WERI-Rb-1 (cell line): ENCODE measurements around the gene CNN2.

Source experiments
- DNase-seq: peaks from one replicate; pipeline ENCODE4 v3.0.0-alpha.2; 2020
- H3K27ac ChIP-seq: fragments of 250-450 bp; sonication (Bioruptor Pico); 2 replicates; pipeline ENCODE4 v1.5.1; 2020; ENCODE audit warnings: mild to moderate bottlenecking, moderate library complexity
- H3K27me3 ChIP-seq: fragments of 250-450 bp; sonication (Bioruptor Pico); 2 replicates; pipeline ENCODE4 v1.5.1; 2021; ENCODE audit warnings: mild to moderate bottlenecking, low read depth, moderate library complexity; ENCODE audit not compliant: insufficient read depth, severe bottlenecking
- H3K36me3 ChIP-seq: fragments of 250-450 bp; sonication (Bioruptor Pico); 2 replicates; pipeline ENCODE4 v1.5.1; 2020; ENCODE audit warnings: mild to moderate bottlenecking, moderate library complexity
- H3K4me3 ChIP-seq: 2 replicates; pipeline ENCODE4 v1.5.1; 2011; ENCODE audit warnings: low read depth, mild to moderate bottlenecking, control low read depth, low read length
- H3K9me3 ChIP-seq: fragments of 250-450 bp; sonication (Bioruptor Pico); 2 replicates; pipeline ENCODE4 v1.5.1; 2021; ENCODE audit warnings: mild to moderate bottlenecking, moderate library complexity; ENCODE audit not compliant: severe bottlenecking
- TF ChIP-seq, protein P1 (sequence below): IDR thresholded peaks from 2 replicates; pipeline ENCODE4 v1.5.1; 2011; ENCODE audit warnings: low read depth, mild to moderate bottlenecking, control low read depth, inconsistent platforms, low read length

CNN2 gene

DNA sequence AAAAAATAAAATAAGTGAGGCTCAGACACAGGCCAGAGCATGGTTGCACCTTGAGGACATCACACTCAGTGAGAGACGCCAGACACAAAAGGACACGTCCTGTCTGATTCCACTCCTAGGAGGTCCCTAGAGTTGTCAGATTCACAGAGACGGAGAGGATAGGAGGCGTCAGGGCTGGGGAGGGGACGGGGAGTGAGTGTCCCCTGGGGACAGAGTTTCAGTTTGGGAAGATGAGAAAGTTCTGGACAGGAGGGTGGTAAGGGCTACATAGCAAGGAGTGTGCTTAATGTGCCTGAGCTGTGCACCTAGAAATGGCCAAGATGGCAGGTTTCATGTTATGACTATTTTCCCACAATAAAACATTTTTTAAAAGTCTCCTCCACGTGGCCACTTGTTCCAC is 28.3 kb upstream of the CNN2 start:
- Histone ChIP-seq H3K27me3 (peaks cover 61% of the 10 kb centered on the region), H3K4me3 (no peak overlapping the region), H3K36me3 (peaks cover 4% of the 10 kb centered on the region), H3K9me3 (peaks cover 2% of the 10 kb centered on the region), H3K27ac (no peak overlapping the region)
- TF ChIP-seq, protein P1, sequence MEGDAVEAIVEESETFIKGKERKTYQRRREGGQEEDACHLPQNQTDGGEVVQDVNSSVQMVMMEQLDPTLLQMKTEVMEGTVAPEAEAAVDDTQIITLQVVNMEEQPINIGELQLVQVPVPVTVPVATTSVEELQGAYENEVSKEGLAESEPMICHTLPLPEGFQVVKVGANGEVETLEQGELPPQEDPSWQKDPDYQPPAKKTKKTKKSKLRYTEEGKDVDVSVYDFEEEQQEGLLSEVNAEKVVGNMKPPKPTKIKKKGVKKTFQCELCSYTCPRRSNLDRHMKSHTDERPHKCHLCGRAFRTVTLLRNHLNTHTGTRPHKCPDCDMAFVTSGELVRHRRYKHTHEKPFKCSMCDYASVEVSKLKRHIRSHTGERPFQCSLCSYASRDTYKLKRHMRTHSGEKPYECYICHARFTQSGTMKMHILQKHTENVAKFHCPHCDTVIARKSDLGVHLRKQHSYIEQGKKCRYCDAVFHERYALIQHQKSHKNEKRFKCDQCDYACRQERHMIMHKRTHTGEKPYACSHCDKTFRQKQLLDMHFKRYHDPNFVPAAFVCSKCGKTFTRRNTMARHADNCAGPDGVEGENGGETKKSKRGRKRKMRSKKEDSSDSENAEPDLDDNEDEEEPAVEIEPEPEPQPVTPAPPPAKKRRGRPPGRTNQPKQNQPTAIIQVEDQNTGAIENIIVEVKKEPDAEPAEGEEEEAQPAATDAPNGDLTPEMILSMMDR = no peak
- no peak for DNase-seq

DNA sequence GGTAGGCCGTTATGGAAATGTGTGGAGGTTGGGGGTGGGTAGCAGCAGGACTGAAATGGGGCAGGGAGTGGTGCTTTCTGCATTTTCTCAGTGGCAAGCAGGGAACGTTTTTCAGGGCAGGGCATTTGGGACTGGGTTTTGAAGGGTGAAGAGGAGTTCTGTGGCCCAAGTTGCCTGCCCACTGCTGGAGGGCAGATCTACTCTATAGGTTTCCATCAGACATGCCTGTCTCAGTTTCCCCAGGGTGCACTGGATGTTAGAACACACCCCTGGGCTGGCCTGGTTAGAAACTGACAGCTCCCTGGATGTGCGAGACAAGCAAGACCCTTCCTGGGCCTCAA is 27.1 kb upstream of the CNN2 start:
- Histone ChIP-seq H3K9me3 (peaks cover 2% of the 10 kb centered on the region), H3K27ac (no peak overlapping the region), H3K27me3 (peaks cover 69% of the 10 kb centered on the region), H3K4me3 (no peak overlapping the region), H3K36me3 (no peaks in the 10 kb centered on the region)
- no peak for DNase-seq
- TF ChIP-seq, protein P1 = no peak

DNA sequence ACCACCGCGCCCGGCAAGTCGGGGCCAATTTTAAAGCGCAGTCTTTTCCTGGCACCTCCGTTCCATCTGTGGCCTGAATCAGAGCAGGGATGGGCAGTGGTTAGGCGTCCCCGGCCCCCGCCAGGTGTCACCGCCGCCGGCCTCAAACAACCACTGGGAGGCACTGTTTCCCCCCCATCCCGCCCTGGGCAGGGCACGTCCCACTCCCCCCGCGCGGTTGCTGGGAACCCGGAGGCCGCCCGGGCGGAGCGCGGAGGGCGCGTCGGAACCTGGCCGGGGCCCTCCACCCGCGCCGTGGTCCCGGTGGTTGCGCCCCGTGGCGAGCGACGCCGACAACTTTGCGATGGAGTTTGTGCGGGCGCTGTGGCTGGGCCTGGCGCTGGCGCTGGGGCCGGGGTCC is 26.3 kb upstream of the CNN2 start, which contains the start of gene GRIN3B:
Gene GRIN3B, plus strand, starts transcription at position 325 of the 400 bp plus-strand sequence. Its CDS starts 19 bp downstream, at position 344.
- Histone ChIP-seq H3K9me3 (peaks cover 2% of the 10 kb centered on the region), H3K36me3 (no peaks in the 10 kb centered on the region), H3K27me3 (peaks cover 69% of the 10 kb centered on the region), H3K27ac (no peak within 1 kb of the TSS), H3K4me3 (peak within 1 kb of the TSS; percentile 30)
- DNase-seq = peak; percentile 90
- TF ChIP-seq, protein P1 = peak; percentile 87

DNA sequence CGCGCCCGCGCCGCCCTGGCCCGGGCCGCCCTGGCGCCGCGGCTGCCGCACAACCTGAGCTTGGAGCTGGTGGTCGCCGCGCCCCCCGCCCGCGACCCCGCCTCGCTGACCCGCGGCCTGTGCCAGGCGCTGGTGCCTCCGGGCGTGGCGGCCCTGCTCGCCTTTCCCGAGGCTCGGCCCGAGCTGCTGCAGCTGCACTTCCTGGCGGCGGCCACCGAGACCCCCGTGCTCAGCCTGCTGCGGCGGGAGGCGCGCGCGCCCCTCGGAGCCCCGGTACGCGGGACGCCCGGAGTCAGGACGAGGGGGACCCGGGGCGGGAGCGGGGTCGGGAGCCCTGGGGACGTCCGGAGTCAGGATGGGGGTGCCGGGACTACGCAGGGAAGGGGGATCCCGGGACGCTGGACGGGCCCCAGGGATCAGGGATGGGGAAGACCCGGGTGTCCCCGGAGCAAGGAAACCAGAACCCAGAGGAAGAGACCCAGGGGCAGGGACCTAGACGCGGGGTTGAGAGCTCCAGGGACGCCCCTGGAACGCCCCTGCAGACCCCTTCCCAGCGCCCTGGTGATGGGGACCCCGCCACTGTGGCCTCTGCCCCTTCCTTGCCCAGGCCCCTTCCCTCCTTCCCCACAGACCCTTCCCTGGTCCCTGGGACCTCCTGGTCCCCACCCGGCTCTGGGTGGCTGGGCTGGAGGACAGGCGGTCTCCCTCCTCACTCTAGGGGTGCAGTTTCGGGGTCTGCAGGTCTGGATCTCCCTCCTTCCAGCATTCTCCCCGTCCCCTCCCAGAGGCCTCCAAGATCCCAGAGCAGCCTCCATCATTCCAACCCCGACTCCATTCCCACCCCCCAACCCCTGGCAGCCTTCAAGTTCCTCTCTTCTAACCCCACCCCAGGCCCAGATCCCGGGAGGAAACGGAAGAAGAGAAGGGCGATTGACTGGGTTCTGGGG is 25.5 kb upstream of the CNN2 start:
- Histone ChIP-seq H3K9me3 (peaks cover 2% of the 10 kb centered on the region), H3K36me3 (no peaks in the 10 kb centered on the region), H3K27me3 (peaks cover 68% of the 10 kb centered on the region), H3K4me3 (peak overlapping the region; percentile 30), H3K27ac (no peak overlapping the region)
- TF ChIP-seq, protein P1 = no peak
- DNase-seq = no peak

DNA sequence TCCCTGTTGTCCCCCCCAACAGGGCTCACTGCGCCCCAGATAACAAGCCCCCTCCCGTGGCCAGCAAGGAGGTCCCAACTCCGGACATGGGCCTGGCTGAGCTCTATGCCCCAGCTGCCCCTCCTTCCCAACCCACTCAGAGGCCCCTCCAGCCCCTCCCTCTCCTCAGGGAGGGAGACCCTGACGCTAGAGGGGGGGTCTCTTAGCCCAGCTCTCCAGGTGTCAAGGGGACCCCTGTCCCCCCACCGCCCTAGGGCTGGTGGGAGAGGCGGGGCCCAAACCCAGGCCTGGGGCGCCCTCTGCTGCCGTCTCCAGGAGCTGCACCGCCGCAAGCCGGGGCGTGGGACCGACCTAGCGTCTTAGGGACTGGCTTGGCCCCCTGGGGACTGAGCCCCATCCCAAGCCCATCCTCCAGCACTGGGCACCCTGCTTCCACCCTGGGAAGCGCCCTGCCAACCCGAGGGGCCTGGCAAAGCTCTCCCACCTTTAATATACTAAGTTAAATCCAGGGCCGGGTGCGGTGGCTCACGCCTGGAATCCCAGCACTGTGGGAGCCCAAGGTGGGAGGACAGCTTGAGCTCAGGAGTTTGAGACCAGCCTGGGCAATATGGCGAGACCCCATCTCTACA is 24.8 kb upstream of the CNN2 start:
- Histone ChIP-seq H3K27me3 (peaks cover 60% of the 10 kb centered on the region), H3K4me3 (no peak overlapping the region), H3K9me3 (peaks cover 2% of the 10 kb centered on the region), H3K27ac (no peak overlapping the region), H3K36me3 (no peaks in the 10 kb centered on the region)
- TF ChIP-seq, protein P1 = peak; percentile 88
- DNase-seq = peak; percentile 72
